Measurements from ENCODE around the gene SPINT2. TPM values are rescaled to one million over a fixed set of nuclear protein-coding genes. Genes with fewer than 3 reads are reported as not detected.

The SPINT2 gene
- total and polyA plus RNA-seq, 9 donors = 2.6 to 30.1 (median 4.7) TPM

- no peak overlapping the region for H3K4me3 ChIP-seq (ENCODE audit: low read length)
- no peaks in the 10 kb centered on the region for H3K4me1 ChIP-seq (ENCODE audit: control insufficient read depth, insufficient read depth, low read length)
- no peaks in the 10 kb centered on the region for H3K9me3 ChIP-seq (replicated peaks; ENCODE audit: control insufficient read depth, low read depth, low read length)
- peaks cover 29% of the 10 kb centered on the region for H3K36me3 ChIP-seq (ENCODE audit: control insufficient read depth, insufficient read depth, low read length)
- H3K27me3 ChIP-seq (ENCODE audit: control insufficient read depth, insufficient read depth, low read length) = no peaks in the 10 kb centered on the region
- no peak overlapping the region for H3K27ac ChIP-seq (ENCODE audit: low read length)
- DNase-seq = no peak
- WGBS (ENCODE audit: insufficient coverage) = 89% methylated on average over 7 of the region's 8 CpGs
Observed at GRCh38 chr19:38307597-38307996, 43.2 kb downstream of the SPINT2 start.

GRCh38 chr19:38308006-38308766 is 43.8 kb downstream of the SPINT2 start:
- Histone ChIP-seq H3K36me3 (ENCODE audit: control insufficient read depth, insufficient read depth, low read length) (peaks cover 29% of the 10 kb centered on the region), H3K9me3 (replicated peaks; ENCODE audit: control insufficient read depth, low read depth, low read length) (no peaks in the 10 kb centered on the region), H3K27ac (ENCODE audit: low read length) (no peak overlapping the region), H3K4me3 (ENCODE audit: low read length) (no peak overlapping the region), H3K4me1 (ENCODE audit: control insufficient read depth, insufficient read depth, low read length) (no peaks in the 10 kb centered on the region), H3K27me3 (ENCODE audit: control insufficient read depth, insufficient read depth, low read length) (no peaks in the 10 kb centered on the region)
- WGBS (ENCODE audit: insufficient coverage) = 86% methylated on average over 8 of the region's 12 CpGs
- DNase-seq = no peak

GRCh38 chr19:38308926-38309614 is 44.7 kb downstream of the SPINT2 start:
- Histone ChIP-seq H3K36me3 (ENCODE audit: control insufficient read depth, insufficient read depth, low read length) (peaks cover 29% of the 10 kb centered on the region), H3K4me3 (ENCODE audit: low read length) (no peak overlapping the region), H3K27me3 (ENCODE audit: control insufficient read depth, insufficient read depth, low read length) (no peaks in the 10 kb centered on the region), H3K9me3 (replicated peaks; ENCODE audit: control insufficient read depth, low read depth, low read length) (no peaks in the 10 kb centered on the region), H3K27ac (ENCODE audit: low read length) (no peak overlapping the region), H3K4me1 (ENCODE audit: control insufficient read depth, insufficient read depth, low read length) (no peaks in the 10 kb centered on the region)
- DNase-seq = no peak
- 91% methylated on average over 15 of the region's 24 CpGs for WGBS (ENCODE audit: insufficient coverage)

GRCh38 chr19:38309615-38310278 is 45.4 kb downstream of the SPINT2 start:
- no peaks in the 10 kb centered on the region for H3K27me3 ChIP-seq (ENCODE audit: control insufficient read depth, insufficient read depth, low read length)
- no CpG with 5 or more reads among the region's 3 CpGs for WGBS (ENCODE audit: insufficient coverage)
- H3K4me3 ChIP-seq (ENCODE audit: low read length) = no peak overlapping the region
- H3K27ac ChIP-seq (ENCODE audit: low read length) = no peak overlapping the region
- H3K4me1 ChIP-seq (ENCODE audit: control insufficient read depth, insufficient read depth, low read length) = no peaks in the 10 kb centered on the region
- DNase-seq = no peak
- peaks cover 29% of the 10 kb centered on the region for H3K36me3 ChIP-seq (ENCODE audit: control insufficient read depth, insufficient read depth, low read length)
- H3K9me3 ChIP-seq (replicated peaks; ENCODE audit: control insufficient read depth, low read depth, low read length) = no peaks in the 10 kb centered on the region

- H3K9me3 ChIP-seq (replicated peaks; ENCODE audit: control insufficient read depth, low read depth, low read length) = no peaks in the 10 kb centered on the region
- H3K4me1 ChIP-seq (ENCODE audit: control insufficient read depth, insufficient read depth, low read length) = peaks cover 3% of the 10 kb centered on the region
- no peaks in the 10 kb centered on the region for H3K27me3 ChIP-seq (ENCODE audit: control insufficient read depth, insufficient read depth, low read length)
- no peak overlapping the region for H3K4me3 ChIP-seq (ENCODE audit: low read length)
- 92% methylated on average over 2 of the region's 2 CpGs for WGBS (ENCODE audit: insufficient coverage)
- H3K27ac ChIP-seq (ENCODE audit: low read length) = no peak overlapping the region
- H3K36me3 ChIP-seq (ENCODE audit: control insufficient read depth, insufficient read depth, low read length) = peaks cover 29% of the 10 kb centered on the region
- no peak for DNase-seq
Observed at GRCh38 chr19:38310279-38310670, 45.9 kb downstream of the SPINT2 start.

GRCh38 chr19:38310986-38311385 is 46.6 kb downstream of the SPINT2 start:
- Histone ChIP-seq H3K27me3 (ENCODE audit: control insufficient read depth, insufficient read depth, low read length) (no peaks in the 10 kb centered on the region), H3K9me3 (replicated peaks; ENCODE audit: control insufficient read depth, low read depth, low read length) (no peaks in the 10 kb centered on the region), H3K4me3 (ENCODE audit: low read length) (no peak overlapping the region), H3K36me3 (ENCODE audit: control insufficient read depth, insufficient read depth, low read length) (peaks cover 25% of the 10 kb centered on the region), H3K4me1 (ENCODE audit: control insufficient read depth, insufficient read depth, low read length) (peaks cover 5% of the 10 kb centered on the region), H3K27ac (ENCODE audit: low read length) (no peak overlapping the region)
- DNase-seq = no peak
- WGBS (ENCODE audit: insufficient coverage) = no CpG with 5 or more reads among the region's 6 CpGs

GRCh38 chr19:38315657-38316476 is 51.5 kb downstream of the SPINT2 start, which contains the start of gene YIF1B:
Gene YIF1B, minus strand, starts transcription at chr19:38315947. Its CDS starts 30 bp downstream, at chr19:38315917.
- Histone ChIP-seq H3K4me1 (ENCODE audit: control insufficient read depth, insufficient read depth, low read length) (peaks cover 28% of the 10 kb centered on the region), H3K36me3 (ENCODE audit: control insufficient read depth, insufficient read depth, low read length) (no peaks in the 10 kb centered on the region), H3K27me3 (ENCODE audit: control insufficient read depth, insufficient read depth, low read length) (peaks cover 18% of the 10 kb centered on the region), H3K4me3 (ENCODE audit: low read length) (peak within 1 kb of the TSS; percentile 78), H3K9me3 (replicated peaks; ENCODE audit: control insufficient read depth, low read depth, low read length) (no peaks in the 10 kb centered on the region), H3K27ac (ENCODE audit: low read length) (peak within 1 kb of the TSS; percentile 89)
- 0% methylated on average over 39 of the region's 64 CpGs for WGBS (ENCODE audit: insufficient coverage)
- peak; percentile 99 for DNase-seq

- H3K36me3 ChIP-seq (ENCODE audit: control insufficient read depth, insufficient read depth, low read length) = no peaks in the 10 kb centered on the region
- peak overlapping the region; percentile 59 for H3K4me3 ChIP-seq (ENCODE audit: low read length)
- no peak for DNase-seq
- H3K27ac ChIP-seq (ENCODE audit: low read length) = peak overlapping the region; percentile 89
- H3K4me1 ChIP-seq (ENCODE audit: control insufficient read depth, insufficient read depth, low read length) = peaks cover 28% of the 10 kb centered on the region
- WGBS (ENCODE audit: insufficient coverage) = 20% methylated on average over 5 of the region's 8 CpGs
- no peaks in the 10 kb centered on the region for H3K9me3 ChIP-seq (replicated peaks; ENCODE audit: control insufficient read depth, low read depth, low read length)
- peaks cover 19% of the 10 kb centered on the region for H3K27me3 ChIP-seq (ENCODE audit: control insufficient read depth, insufficient read depth, low read length)
Observed at GRCh38 chr19:38316477-38317067, 52.2 kb downstream of the SPINT2 start.

GRCh38 chr19:38317104-38317612 is 52.8 kb downstream of the SPINT2 start:
- H3K4me3 ChIP-seq (ENCODE audit: low read length) = no peak overlapping the region
- H3K27ac ChIP-seq (ENCODE audit: low read length) = peak overlapping the region; percentile 29
- WGBS (ENCODE audit: insufficient coverage) = 68% methylated on average over 8 of the region's 11 CpGs
- DNase-seq = peak; percentile 39
- peaks cover 28% of the 10 kb centered on the region for H3K4me1 ChIP-seq (ENCODE audit: control insufficient read depth, insufficient read depth, low read length)
- no peaks in the 10 kb centered on the region for H3K9me3 ChIP-seq (replicated peaks; ENCODE audit: control insufficient read depth, low read depth, low read length)
- H3K27me3 ChIP-seq (ENCODE audit: control insufficient read depth, insufficient read depth, low read length) = peaks cover 19% of the 10 kb centered on the region
- H3K36me3 ChIP-seq (ENCODE audit: control insufficient read depth, insufficient read depth, low read length) = no peaks in the 10 kb centered on the region
